Cerebellar nuclear complex (tissue), 1 donor: ENCODE data around the gene ARIH2.

ENCODE experiments used
- DNase-seq, 2 experiments: peaks; one replicate each; lab custom pipeline; 2025; lab: John Stamatoyannopoulos, UW

Gene ARIH2

DNA sequence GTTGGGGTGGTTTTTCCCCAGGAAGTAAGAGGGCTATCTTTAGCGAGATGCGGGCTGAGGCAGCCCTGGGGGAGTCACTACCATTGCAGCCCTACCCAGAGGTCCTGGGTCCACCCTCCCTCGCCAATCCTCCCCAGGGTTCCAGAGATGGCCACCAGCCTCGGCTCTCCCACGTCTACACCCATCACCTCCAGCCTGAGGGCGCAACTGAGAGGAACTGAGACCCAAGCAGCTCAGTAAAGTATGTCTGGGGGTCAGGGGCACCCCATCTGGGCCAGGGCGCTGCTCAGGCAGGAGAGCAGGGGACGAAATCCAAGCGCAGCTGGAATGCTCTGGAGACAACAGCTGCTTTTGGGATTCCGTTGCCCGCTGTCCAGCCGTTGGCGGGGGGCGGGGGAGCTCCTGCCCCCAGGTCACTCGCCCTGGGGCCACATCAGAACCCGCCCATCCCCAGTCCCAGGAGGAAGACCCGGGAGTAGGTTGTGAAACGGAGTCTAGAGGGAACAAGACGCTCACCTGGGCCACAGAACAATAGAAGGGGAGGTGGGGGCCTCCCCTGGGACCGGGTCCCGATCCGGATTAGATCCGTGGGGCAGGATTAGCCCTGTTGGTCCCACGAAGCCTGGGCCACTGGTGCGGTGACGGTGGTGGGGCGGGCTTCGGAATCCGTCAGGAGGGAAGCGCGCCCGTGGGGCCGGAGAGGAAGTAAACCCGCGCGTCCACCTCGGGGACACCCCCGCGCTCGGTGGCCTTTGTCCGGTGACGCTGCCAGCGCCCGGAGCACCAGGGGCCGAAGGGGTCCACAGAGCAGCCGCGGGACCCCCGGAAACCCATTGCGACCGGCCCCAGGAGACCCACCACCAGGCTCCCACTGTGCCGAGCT lies 101.9 kb downstream of the ARIH2 start:
- DNase-seq: no peak

DNA sequence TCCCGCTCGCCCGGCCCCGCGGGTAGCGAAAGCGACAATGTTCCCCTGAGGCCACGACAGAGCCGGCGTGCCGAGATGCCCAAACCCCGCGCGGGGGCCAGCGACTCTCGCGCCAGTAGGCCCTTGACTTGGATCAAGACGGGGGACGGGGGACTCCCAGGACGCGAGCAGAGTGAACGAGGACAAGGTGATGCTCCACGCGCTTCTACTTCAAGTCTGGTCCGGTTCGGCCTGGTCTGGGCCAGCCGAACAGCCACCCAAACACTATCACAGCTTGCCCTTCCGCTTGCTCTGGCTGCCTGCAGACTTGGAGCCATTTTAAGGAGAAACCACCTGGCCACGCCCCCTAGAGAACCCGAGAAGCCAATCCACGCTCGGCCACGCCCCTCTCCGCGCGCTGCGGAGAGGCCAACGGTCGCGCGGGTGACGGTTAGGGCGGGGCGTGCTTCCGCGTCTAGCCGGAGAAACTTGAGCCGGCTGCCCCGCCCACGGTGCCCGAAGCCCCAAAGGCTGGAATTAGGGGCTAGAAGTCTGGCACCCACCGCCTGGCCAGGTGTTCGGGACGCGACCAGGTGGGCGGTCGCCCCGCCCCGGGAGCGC lies 102.7 kb downstream of the ARIH2 start:
- DNase-seq: peak; percentile 82 to 84

DNA sequence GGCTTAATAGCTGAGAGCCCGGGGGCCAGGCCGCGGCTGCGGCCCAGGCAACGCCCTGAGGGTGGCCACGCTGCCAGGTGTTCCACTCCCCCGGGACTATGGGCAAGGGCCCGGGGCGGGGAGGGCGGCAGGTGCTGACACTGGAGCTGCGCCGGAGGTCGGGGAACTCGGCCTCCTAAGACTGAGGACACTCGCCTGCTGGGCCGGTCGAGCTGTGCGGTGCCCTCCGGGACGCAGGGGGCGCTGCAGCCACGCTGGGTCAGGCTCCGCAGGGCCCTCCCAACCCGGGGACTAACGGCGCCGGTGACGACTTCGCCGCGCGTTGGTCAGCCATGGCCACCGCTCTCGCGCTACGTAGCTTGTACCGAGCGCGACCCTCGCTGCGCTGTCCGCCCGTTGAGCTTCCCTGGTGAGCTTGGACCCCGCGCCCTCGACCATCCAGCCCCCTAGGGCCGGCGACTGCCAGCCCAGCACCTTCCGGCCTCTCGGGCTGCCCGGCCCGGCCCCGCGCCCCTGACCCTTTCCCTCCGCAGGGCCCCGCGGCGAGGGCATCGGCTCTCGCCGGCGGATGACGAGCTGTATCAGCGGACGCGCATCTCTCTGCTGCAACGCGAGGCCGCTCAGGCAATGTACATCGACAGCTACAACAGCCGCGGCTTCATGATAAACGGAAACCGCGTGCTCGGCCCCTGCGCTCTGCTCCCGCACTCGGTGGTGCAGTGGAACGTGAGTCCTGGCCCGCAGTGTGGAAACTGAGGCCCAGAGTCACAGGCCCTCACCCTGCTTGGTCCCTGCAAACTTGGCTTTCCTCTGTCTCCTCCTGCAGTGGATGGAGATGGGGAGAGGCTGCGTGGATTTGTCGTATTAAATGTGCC lies 103.4 kb downstream of the ARIH2 start, which contains the start of gene NDUFAF3:
TSS of gene NDUFAF3 (plus strand) at position 309 of the 875 bp plus-strand sequence. CDS start at position 333, 24 bp downstream.
- peak in 1 of 2 experiments; percentile 36 for DNase-seq

DNA sequence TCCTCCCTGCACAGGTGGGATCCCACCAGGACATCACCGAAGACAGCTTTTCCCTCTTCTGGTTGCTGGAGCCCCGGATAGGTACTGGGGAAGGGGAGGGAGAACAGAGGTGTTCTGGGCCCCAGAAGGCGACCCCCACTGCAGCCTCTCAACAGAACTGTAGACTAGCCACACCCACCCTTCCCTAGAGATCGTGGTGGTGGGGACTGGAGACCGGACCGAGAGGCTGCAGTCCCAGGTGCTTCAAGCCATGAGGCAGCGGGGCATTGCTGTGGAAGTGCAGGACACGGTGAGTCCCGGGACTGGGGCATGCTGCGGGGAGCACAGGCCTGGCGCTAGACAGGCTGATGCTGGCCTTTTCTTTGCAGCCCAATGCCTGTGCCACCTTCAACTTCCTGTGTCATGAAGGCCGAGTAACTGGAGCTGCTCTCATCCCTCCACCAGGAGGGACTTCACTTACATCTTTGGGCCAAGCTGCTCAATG lies 104.1 kb downstream of the ARIH2 start:
- DNase-seq: no peak

DNA sequence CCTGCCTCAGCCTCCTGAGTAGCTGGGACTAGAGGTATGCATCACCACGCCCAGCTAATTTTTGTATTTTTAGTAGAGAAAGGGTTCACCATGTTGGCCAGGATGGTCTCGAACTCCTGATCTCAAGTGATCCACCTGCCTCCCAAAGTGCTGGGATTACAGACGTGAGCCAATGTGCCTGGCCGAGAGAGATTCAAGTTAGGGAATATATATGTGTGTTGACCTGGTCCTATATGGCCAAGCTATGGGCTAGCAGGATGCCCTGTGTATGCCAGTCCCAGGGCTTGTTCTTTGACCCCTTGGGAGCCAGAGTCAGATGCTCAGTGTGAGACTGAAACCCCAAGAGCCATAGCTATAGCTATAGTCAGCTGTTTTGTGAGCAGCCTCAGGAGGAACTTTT lies 105.1 kb downstream of the ARIH2 start:
- no peak for DNase-seq

DNA sequence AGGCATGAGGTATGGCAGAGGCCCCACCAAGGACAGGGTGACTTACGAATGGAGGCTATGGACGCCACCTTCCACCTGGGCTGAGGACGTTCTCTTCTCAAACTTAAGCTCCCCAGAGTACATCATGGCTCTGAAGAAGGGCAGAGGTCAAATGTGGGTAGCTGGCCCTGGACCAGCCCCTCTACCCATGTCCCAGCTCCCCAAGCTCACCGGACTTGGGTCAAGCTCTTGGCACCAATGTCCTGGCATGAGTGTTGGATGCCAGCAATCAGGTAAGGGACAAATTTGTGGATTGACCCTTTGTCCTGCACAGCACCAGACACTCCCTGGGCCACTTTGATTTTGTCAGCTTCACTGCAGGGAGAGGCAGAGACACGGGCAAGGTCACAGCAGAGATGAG lies 105.8 kb downstream of the ARIH2 start:
- no peak for DNase-seq

DNA sequence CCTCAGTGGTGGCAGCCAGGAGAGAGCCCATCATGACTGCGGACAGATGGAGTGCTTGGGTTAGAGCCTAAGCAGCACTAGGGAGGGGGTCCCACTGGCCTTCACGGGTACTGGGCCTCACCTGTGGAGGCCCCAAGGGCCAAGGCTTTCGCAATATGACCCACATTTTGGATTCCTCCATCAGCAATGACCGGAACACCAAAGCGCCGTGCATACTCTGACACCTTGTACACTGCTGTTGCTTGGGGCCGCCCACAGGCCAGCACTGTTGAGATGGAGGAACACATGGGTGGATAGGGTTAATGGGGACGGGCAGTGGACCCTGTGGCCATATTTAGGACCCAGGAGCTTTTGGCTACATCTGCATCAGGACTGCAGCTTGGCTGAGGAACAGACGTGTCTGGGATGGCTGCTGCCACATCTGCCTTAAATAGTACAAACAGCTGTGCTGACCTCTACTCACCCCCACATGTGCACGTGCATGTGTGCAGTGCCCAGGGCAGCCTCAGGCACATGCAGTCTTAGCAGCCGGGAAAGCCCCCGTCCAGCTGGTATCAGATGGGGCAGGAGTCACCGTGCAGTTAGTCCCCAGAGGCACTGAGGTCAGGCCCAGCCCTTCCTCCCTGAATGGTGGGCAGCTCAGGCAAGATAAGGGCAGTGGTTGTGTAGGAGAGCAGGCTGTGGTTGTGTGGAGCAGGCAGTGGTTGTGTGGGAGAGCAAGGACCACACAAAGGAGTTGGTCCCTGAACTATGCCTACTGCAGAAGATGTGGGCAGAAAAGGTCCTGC lies 106.6 kb downstream of the ARIH2 start:
- no peak for DNase-seq

DNA sequence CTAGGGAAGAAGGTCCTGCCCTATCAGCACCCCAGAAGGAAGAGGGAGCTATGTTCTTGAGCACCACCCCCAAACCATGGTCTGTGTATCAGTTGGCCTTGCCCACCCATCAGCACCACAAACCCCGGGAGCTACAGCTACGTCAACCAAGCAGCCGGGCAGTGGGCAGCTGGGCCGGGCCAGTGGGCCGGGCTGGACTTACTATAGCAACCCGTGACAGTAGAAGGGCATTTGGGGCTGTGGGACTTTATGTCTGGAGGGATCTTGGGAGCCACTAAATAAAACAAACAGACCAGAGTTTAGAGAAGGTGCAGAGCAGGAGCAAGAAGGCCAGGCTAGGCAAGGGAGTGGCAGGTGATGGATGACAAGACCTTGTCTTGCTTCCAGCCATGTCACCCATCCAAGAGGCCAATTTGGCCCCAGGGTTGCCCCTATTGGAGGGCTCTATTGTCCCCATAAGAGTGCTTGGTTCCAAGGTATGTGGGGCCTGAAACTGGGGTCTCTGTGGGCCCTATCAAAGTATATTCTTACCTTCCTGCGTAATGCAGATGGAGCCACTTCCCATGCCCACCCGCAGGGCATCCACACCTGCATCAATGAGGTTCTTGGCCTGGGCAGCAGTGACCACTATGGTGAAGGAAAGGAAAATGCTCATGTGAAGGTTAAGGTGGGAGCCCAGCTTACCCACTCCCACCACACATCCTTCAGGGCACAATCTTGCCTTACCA lies 107.3 kb downstream of the ARIH2 start:
- no peak for DNase-seq

DNA sequence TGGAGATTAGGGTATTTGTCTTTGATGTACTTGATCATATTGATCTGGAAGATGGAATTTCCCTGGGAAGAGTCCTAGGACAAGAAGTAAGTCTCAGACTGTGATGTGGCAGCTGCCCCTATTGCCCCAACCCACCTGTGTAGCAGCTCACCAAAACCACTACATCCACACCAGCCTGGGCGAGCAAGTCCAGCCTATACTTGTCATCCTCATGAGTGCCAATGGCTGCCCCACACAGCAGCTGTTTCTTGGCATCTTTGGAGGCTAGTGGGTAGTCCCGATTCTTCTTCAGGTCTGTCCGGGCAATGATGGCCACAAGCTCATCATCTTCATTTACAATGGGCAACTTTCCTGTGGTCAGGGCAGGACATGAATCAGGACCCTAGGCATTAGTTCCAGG lies 107.9 kb downstream of the ARIH2 start:
- no peak for DNase-seq

DNA sequence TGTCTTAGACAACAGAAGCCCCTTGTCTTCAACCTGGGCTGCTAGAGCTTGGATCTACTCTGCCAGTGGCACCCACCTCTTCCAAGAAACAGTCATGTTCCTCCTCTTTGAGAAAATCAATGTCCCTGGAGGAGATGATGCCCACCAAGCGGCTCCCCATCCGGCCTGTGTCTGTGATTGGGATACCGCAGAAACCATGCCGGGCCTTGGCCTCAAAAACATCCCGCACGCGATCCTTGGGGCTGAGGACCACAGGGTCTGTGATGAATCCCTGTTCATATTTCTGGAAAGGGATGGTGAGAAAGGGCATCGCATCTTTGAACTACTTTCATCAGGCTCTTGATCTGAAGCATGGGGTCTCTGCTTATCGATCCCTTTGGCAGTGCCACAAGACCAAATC lies 109.0 kb downstream of the ARIH2 start:
- DNase-seq: no peak

DNA sequence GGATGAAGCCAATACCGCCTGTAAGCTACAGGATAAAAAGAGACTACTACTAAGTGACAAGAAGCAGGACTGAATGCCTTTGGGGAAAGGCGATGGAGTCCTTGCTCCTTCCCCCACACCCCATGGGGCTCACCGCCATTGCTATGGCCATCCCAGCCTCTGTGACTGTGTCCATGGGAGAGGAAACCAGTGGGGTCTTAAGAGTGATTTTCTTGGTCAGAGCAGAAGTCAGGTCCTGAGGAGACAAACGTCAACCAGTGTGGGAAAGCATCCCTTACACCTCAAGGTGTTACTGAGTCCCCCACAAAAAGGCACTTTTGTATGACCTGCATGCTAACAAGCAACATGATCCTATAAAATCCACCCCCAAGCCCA lies 109.6 kb downstream of the ARIH2 start:
- DNase-seq: no peak

DNA sequence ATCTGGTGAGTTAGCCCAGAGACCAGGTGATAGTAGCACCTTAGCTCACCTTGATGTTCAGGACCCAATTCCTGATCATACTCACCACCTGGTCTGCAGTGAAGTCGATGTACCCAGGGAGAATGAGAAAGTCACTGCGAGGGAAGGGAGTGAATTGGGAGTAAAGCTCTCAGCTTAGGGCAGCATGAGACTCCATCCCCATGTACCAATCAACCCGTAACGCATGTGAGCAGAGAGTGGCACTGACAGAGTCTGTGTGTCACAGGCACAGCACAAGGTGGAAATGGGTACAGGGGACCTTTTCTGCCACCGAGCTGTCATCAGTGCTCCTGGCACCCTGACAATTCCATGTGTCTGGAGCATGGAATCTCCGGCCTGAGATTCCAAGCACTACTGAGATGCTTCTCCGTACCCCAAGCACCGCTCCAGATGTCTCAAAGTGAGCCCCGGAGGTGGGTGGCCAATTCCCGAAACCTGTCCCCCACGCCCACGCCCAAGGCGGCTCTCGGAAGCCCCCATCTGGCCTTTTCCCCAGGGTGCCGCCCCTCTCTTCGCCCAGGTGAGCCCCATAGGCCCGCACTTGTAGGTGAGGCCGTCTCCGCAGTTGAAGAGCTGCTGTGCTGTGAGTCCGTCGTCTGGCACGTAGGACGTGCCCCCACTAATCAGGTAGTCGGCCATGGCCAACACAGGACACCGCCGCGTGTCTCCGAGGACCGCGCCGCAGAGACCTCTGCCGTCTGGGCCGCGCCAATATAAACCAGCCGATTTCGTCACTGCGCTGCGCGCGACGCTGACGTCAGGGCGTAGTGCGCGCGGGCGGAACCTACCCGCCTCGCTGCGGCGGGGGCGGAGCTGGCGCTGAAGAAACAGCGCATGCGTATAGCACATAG lies 110.3 kb downstream of the ARIH2 start, which contains the start of gene IMPDH2:
TSS of gene IMPDH2 (minus strand) at position 726 of the 890 bp plus-strand sequence. CDS start at position 678, 48 bp downstream.
- DNase-seq: peak in 1 of 2 experiments; percentile 76

DNA sequence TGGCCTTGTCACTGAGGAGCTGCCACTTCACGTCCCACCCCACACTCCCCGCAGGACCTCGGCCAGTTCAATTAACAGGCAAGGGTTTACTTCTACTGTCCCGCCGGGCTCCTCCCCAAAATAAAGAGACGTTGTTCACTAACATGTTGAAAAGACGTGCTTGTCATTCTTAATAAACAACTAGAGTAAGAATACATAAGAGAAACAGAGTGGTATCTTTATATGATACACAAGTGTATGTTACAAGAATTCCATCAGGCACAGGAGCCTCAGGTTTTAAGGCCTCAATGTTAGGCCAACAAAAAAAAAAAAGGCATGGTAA lies 110.9 kb downstream of the ARIH2 start:
- DNase-seq: no peak

DNA sequence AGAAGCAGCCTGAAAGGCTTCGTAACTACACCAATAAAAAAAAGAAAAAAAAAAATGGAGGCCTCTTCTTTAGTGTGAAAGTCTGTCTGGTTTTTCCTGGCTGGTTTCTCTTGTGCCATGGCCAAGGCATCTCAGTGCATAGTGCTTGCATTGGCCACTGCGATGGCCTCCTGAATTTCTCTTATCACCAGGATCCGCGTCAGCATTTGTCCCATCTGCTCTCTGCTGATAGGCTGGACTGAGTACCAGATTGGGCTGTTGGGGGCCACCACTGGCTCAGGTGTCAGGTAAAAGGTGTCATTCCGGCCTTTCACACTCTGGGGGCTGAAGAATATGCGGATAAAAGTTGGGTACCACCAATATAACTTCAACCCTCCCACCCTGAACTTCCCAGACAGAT lies 111.7 kb downstream of the ARIH2 start:
- no peak for DNase-seq

DNA sequence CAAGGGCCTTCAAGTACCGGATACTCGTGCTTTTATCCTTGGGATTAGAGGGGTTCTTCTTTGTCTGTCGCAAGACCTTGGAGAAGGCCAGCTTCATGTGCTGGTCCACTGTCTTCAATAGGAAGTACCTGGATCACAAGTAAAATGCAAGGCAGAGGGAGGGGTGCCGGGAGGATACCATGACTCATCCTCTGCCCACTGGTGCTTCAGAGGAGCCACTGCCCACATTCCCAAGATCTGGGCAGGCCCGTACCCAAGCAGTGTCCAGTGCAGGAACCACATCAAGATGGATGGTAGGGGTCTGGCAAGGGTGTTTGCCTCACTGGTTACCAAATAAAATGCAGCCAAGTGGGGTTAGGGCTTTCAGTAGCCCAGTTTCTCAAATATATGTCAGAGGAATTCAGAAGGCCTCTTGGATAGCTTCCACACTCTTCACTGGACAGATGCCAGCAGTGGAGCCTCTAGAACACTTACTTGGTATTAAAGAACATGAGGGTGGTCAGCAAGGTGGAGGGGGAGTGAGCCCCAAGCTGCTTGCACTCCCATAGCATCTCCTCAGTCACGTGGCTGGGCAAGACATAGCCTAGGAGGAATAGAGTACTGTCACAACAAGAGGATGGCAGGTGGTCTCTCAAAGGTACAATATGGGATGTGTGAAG lies 114.1 kb downstream of the ARIH2 start:
- no peak for DNase-seq

DNA sequence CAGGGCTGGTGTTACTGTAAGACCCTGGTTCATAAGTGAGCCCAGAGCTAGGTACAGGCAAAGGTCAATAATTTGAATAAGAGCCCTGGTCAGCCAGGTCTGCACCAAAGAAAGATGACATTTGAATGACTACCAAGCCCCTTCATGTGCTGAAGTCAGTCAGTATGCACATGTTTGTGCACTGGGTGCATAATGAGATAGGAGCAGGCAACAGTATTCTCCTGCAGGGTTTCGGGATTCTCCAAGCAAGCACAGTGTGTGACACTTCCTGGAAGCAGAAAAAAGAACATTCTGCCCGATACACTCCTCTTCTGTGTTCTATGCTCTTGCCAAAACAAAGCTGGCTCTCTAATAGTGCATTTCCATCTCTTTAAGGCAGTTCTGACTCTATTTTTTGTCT lies 116.0 kb downstream of the ARIH2 start:
- DNase-seq: no peak

DNA sequence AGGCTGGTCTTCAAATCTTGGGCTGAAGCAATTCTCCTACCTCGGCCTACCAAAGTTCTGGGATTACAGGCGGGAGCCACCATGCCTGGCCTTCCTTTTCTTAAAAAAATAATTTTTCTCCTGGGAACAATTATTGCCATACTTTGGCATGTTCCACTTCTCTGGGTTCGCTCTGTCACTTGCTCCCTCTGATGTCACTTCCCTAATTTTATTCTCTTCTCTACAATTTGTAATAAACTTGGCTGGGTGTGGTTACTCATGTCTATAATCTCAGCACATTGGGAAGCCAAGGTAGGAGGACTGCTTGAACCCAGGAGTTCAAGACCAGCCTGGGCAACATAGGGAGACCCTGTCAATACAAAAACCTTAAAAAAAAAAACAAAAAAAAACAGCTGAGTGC lies 116.6 kb downstream of the ARIH2 start:
- DNase-seq: no peak
